ENCODE results near the gene IGFLR1.

DNA sequence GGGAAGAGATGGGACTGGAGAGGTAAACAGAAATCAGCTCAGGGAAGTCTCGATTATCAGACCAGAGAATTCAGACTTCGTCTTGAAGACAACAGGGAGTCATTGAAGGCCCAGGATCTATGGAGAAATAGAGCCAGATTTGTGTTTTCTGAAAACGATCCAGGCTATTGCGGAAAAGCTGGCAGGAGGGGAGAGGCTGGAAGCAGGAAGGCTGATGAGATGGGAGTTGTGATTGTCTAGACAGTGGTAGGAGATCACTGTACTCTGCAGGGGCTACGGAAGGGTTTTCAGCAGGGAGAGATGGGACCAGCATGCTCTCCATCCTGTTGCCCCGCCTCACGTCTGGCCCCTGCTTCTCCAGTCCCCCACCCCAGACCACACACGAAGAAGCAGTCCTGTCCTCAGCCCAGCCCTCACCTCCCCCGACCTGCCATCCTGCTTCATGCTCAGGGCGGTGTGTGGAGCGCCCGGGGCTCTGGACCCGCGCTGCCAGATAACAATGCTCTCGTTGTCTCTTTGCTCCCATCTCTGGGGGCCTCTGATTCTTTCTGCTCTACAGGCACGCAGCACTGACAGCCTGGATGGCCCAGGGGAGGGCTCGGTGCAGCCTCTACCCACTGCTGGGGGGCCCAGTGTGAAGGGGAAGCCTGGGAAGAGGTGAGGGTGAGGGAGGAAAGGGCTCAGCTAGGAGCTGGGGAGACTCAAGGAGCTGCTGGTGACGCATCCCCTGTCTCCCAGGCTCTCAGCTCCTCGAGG lies 35.0 kb upstream of the IGFLR1 start:
- TF ChIP-seq, protein P1, sequence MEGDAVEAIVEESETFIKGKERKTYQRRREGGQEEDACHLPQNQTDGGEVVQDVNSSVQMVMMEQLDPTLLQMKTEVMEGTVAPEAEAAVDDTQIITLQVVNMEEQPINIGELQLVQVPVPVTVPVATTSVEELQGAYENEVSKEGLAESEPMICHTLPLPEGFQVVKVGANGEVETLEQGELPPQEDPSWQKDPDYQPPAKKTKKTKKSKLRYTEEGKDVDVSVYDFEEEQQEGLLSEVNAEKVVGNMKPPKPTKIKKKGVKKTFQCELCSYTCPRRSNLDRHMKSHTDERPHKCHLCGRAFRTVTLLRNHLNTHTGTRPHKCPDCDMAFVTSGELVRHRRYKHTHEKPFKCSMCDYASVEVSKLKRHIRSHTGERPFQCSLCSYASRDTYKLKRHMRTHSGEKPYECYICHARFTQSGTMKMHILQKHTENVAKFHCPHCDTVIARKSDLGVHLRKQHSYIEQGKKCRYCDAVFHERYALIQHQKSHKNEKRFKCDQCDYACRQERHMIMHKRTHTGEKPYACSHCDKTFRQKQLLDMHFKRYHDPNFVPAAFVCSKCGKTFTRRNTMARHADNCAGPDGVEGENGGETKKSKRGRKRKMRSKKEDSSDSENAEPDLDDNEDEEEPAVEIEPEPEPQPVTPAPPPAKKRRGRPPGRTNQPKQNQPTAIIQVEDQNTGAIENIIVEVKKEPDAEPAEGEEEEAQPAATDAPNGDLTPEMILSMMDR (IDR thresholded peaks at IDR 0.05): no peak
- TF ChIP-seq POLR2A (IDR thresholded peaks at IDR 0.05): no peak

All from thyroid gland (tissue), 4 donors.